Mucosa of stomach (tissue), 1 donor: ENCODE results near the gene PTF1A.
"Not testable (repeated sequence)": the region's sequence is repeated elsewhere in the genome, so short reads cannot be mapped to it uniquely, and the experiment has no call there.

Experiments used
- H3K27me3 ChIP-seq: one replicate; pipeline ENCODE4 v1.7.0; 2013; ENCODE audit warnings: mild to moderate bottlenecking, low read length; ENCODE audit not compliant: control insufficient read depth, insufficient read depth
- H3K36me3 ChIP-seq: one replicate; pipeline ENCODE4 v1.7.0; 2013; ENCODE audit warnings: low read length; ENCODE audit not compliant: control insufficient read depth, insufficient read depth
- H3K4me1 ChIP-seq: one replicate; pipeline ENCODE4 v1.7.0; 2013; ENCODE audit warnings: mild to moderate bottlenecking, low read length; ENCODE audit not compliant: control insufficient read depth, insufficient read depth
- H3K4me3 ChIP-seq: one replicate; pipeline ENCODE4 v1.7.0; 2013; ENCODE audit warnings: low read length
- H3K9ac ChIP-seq: one replicate; pipeline ENCODE4 v1.7.0; 2013; ENCODE audit warnings: mild to moderate bottlenecking, low read length, moderate library complexity
- H3K9me3 ChIP-seq: one replicate; pipeline ENCODE4 v1.7.0; 2013; ENCODE audit warnings: mild to moderate bottlenecking, low read length, moderate library complexity; ENCODE audit not compliant: control insufficient read depth
- donor health status: Pancreatic carcinoma.

The PTF1A gene

DNA sequence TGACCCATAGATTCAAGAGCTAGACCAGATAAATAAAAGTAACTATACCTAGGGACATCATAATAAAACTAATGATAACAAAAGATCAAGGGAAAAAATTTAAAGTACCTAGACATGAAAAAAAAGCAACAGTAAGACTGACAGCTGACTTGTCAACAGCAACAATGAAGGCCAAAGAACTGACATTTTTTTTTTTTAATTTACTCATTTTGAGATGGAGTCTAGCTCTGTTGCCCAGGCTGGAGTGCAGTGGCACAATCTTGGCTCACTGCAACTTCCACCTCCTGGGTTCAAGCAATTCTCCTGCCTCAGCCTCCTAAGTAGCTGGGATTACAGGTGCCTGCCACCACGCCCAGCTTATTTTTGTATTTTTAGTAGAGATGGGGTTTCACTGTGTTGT, 49.7 kb downstream of the PTF1A start:
- H3K4me3 ChIP-seq, H3K9ac ChIP-seq: not testable (repeated sequence)

More for the DNA sequence above, 49.7 kb downstream of the PTF1A start:
- H3K4me1 ChIP-seq, H3K36me3 ChIP-seq, H3K27me3 ChIP-seq, H3K9me3 ChIP-seq: not testable (repeated sequence)
